Liver (tissue), 3 donors: ENCODE measurements around the gene COL27A1.

Experiments
- ATF3 ChIP-seq: IDR thresholded peaks from 2 replicates; pipeline ENCODE4 v1.6.1; 2016; ENCODE audit warnings: antibody characterized with exemption
- CTCF ChIP-seq: fragments of 150-350 bp; IDR thresholded peaks from 2 replicates; pipeline ENCODE4 v1.5.1; 2017; ENCODE audit warnings: improper control_type of control experiment, low read depth, low read length; ENCODE audit not compliant: missing input control
- EGR1 ChIP-seq, 2 donors: IDR thresholded peaks; 2 replicates each; pipeline ENCODE4 v1.6.1; 2016 to 2018; ENCODE audit warnings: antibody characterized with exemption in 2 of 2, low read depth in 2 of 2
- GABPA ChIP-seq, 2 donors: IDR thresholded peaks in 1 of 2; conservative IDR thresholded peaks in 1 of 2; 2 replicates each; pipeline ENCODE4 v1.6.1; 2016; ENCODE audit warnings: antibody characterized with exemption in 2 of 2, mild to moderate bottlenecking in 1 of 2, moderate library complexity in 1 of 2
- JUND ChIP-seq, 2 donors: IDR thresholded peaks; 2 replicates each; pipeline ENCODE4 v1.6.1; 2016; ENCODE audit warnings: antibody characterized with exemption in 2 of 2
- MAX ChIP-seq: IDR thresholded peaks from 2 replicates; pipeline ENCODE4 v1.6.1; 2016; ENCODE audit warnings: antibody characterized with exemption
- REST ChIP-seq: IDR thresholded peaks from 2 replicates; pipeline ENCODE4 v1.6.1; 2016; ENCODE audit warnings: antibody characterized with exemption, mild to moderate bottlenecking
- TAF1 ChIP-seq: conservative IDR thresholded peaks from 2 replicates; pipeline ENCODE4 v1.6.1; 2016; ENCODE audit warnings: antibody characterized with exemption, mild to moderate bottlenecking
- YY1 ChIP-seq: IDR thresholded peaks from 2 replicates; pipeline ENCODE4 v1.6.1; 2016; ENCODE audit warnings: antibody characterized with exemption, mild to moderate bottlenecking
- ZBTB33 ChIP-seq: IDR thresholded peaks from 2 replicates; pipeline ENCODE4 v1.6.1; 2016; ENCODE audit warnings: antibody characterized with exemption
- donor health status: healthy.
- donor health status: healthy.

GRCh38 chr9:114283551-114284111 lies 128.3 kb downstream of the COL27A1 start:
- no peak for TF ChIP-seq REST
- no peak for TF ChIP-seq ATF3
- no peak for TF ChIP-seq CTCF
- TF ChIP-seq MAX = no peak
- TF ChIP-seq JUND (IDR thresholded peaks at IDR 0.05) = no peak
- TF ChIP-seq ZBTB33 = no peak
- TF ChIP-seq GABPA (IDR thresholded peaks at IDR 0.05 in 1 of 2, conservative IDR thresholded peaks at IDR 0.05 in 1 of 2) = no peak
- no peak for TF ChIP-seq YY1
- TF ChIP-seq TAF1 = no peak
- TF ChIP-seq EGR1 (IDR thresholded peaks at IDR 0.05; ENCODE audit: low read depth in 2 of 2) = no peak
